GM20431 (cell line): ENCODE data around the gene ZNF554.
"Not testable (repeated sequence)": the region's sequence is repeated elsewhere in the genome, so short reads cannot be mapped to it uniquely, and the experiment has no call there.

Experiments used
- in situ Hi-C: fragments of 300-500 bp; cut with MseI, MboI; formaldehyde crosslinking; loops from one replicate; pipeline ENCODE4 v1.15.0; 2020; ENCODE audit warnings: low sequenced_read_pairs; ENCODE audit not compliant: unreplicated experiment

Gene ZNF554

DNA sequence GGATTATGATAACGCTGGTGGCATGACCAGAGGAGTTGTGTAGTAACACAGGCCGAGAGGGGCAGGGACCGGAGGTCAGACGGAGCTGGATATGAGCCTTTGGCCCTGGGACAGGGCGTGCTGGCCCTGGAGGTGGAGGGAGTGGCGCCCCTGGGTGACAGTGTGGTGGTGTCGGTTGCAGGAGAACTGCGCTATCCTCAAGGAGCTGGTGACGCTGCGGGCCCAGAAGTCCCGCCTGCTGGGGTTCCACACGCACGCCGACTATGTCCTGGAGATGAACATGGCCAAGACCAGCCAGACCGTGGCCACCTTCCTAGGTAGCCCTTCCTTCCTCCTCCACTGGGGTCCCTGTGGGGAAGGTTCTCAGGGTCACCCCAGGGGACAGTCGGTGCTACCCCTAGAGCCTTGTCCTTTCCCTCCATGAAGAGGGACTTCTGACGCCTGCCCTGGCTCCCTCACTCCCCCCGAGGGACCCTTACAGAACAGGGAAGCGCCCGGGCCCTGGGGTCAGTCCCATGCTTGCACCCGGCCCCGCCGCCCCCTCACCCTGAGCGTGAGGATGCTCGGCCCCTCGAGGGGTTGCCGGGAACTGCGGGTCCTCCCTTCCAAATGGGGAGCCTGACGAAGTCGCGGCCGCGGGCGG, 12.8 kb upstream of the ZNF554 start:
- in situ Hi-C loops, result no loop called here

DNA sequence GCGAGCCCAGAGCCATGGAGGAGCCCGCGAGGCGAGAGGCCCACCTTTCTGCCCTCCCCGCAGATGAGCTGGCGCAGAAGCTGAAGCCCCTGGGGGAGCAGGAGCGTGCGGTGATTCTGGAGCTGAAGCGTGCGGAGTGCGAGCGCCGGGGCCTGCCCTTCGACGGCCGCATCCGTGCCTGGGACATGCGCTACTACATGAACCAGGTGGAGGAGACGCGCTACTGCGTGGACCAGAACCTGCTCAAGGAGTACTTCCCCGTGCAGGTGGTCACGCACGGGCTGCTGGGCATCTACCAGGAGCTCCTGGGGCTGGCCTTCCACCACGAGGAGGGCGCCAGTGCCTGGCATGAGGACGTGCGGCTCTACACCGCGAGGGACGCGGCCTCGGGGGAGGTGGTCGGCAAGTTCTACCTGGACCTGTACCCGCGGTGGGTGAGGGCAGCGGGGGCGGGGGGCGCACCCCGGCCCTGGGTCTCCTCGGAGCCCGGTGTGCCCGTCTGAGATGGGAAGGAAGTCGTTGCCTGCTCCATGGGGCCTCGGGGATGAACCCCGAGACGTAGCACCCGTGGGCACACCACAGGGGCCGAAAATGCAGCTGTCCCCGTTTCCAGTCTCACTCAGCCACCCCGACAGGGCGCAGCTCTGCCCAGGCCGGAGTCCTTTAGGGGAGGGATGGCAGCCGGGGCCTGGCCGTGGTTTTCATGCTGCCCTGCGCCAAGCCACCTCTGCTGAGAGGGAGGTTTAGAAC, 12.1 kb upstream of the ZNF554 start:
- in situ Hi-C loops, result no loop called here

DNA sequence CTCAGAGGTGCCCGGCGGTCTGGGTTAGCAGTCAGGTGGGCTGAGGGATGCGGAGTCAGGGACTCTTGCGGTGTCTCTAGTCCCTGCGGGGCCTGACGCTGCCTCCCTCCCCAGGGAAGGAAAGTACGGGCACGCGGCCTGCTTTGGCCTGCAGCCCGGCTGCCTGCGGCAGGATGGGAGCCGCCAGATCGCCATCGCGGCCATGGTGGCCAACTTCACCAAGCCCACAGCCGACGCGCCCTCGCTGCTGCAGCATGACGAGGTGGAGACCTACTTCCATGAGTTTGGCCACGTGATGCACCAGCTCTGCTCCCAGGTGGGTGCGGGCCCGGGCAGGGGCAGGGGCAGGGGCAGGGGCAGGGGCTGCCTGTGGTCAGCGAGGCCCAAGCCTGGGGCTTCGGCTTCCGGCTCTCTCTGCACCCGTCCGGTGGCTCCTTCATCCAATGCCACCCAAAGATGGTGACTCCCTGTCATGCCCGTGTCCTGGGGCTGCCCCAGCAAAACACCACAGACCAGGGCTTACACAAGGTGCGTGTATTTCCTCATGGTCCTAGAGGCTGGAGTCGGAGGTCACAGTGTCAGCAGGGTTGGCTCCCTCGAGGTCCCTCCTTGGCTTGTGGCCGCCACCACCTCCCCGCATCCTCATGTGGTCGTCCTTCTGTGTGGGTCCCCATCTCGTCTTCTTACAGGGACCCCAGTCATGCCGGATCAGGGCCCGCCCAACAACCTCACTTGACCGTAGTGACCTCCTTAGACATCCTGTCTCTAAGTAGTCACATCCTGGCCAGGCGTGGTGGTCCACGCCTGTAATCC, 11.3 kb upstream of the ZNF554 start:
- in situ Hi-C loops, result no loop called here

DNA sequence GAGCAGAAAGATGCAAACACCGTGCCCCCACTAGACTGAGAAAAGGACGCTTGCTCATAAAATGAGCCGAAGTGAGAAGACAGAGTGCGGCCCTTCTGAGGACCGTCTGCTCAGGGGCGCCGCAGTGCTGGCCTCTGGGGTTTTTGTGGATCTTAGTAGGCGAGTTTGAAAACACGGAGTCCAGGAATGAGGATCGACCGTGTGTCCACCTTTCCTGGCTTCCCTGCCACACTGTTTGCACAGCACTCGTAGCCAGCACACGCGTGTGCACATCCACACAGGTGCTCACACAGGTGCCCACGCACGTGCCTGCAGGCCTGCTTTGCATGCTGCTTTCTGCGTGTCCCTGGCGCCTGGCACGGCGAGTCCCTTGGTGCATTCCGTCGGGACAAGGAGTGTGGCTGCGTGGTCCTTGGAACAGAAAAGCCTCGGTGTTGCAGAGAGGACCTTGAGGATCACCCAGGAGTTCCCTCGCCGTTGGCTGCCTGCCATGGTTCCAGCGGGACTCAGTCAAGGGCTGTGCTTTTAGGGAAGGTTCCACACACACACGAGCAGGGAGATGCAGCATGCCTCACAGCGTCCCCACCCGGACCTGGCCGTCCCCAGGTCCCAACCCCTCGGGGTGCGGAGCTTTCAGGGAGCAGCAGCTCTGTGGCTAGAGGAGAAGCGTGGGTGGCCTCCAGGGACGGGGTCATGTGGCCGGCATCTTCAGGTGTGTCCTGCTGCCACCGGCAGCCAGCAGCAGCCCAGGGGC, 10.1 kb upstream of the ZNF554 start:
- in situ Hi-C loops, result no loop called here

DNA sequence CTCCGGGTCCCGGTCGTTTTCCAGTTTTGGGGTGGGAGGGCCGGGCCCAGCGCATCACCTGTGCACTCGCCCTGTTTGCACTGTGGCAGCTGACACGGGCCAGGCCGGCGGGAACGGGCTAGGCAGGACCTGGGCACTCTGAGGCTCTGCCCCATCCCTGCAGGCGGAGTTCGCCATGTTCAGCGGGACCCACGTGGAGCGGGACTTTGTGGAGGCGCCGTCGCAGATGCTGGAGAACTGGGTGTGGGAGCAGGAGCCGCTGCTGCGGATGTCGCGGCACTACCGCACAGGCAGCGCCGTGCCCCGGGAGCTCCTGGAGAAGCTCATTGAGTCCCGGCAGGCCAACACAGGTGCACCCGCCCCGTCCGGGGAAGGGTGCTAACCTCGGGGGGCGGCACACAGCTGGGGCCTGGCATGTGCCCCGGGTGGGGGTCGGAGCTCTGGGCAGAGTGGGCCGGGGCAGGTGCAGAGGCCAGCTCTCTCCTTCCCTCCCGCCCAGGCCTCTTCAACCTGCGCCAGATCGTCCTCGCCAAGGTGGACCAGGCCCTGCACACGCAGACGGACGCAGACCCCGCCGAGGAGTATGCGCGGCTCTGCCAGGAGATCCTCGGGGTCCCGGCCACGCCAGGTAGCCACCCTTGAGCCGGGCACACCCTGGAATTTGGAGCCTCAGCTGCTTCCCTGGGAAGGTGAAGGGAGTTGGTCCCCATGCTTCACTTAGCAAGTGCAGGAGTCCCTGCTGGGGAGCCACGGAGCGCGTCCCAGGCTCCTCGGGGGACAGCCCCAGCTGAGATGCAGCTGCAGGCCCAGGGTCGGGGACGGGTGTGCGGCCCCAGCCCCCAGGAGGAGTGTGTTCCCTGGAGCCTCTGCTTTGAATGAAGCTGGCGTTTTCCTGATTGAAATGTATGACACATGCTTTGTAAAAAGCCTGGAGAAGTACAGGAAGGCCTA, 9.3 kb upstream of the ZNF554 start:
- in situ Hi-C loops, result no loop called here

DNA sequence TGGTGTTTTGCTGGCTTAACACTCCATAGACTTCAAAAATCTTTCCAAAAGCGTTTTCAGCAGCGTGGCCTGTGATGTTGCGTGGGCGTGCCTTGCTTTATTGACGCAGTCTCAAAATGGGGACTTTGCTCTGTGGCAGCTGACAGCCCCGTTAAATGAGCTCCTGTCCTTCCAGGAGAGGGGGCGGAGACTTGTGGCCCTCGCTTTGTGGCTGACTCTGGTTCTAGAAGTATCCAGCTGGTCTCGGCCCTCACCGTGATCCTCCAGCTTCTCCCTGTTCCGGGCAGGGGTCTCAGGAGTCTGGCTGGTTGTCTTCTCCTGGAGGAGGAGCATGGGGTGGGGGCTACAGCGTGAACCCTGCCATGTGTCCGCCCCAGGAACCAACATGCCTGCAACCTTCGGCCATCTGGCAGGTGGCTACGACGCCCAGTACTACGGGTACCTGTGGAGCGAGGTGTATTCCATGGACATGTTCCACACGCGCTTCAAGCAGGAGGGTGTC, 8.4 kb upstream of the ZNF554 start:
- in situ Hi-C loops, result no loop called here

DNA sequence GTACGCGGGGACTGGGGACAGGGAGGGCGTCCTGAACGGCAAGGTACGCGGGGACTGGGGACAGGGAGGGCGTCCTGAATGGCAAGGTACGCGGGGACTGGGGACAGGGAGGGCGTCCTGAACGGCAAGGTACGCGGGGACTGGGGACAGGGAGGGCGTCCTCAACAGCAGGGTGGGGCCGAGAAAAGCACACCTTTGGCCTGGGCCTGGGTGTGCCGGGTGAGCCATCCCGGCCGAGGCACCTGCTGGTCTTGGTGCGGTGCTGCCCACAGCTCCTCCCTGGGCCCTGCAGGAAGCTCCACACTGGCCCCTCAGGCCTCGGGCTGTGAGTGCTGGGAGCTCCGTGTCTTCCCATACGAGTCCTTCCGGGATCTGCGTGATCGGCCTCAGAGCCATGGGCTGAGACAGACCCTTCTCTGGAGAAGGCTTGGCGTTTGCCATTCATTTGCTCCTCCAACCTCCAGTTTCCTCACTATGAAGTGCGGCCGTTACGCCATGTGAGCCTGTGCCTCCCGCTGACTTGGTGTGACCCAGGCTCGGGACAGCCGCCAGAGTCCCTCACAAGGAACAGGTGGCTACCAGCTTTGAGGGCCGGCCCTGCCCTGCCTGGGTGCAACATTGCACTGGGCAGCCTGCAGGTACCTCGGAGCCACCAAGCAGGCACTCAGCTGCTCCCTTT, 7.8 kb upstream of the ZNF554 start:
- in situ Hi-C loops, result no loop called here

DNA sequence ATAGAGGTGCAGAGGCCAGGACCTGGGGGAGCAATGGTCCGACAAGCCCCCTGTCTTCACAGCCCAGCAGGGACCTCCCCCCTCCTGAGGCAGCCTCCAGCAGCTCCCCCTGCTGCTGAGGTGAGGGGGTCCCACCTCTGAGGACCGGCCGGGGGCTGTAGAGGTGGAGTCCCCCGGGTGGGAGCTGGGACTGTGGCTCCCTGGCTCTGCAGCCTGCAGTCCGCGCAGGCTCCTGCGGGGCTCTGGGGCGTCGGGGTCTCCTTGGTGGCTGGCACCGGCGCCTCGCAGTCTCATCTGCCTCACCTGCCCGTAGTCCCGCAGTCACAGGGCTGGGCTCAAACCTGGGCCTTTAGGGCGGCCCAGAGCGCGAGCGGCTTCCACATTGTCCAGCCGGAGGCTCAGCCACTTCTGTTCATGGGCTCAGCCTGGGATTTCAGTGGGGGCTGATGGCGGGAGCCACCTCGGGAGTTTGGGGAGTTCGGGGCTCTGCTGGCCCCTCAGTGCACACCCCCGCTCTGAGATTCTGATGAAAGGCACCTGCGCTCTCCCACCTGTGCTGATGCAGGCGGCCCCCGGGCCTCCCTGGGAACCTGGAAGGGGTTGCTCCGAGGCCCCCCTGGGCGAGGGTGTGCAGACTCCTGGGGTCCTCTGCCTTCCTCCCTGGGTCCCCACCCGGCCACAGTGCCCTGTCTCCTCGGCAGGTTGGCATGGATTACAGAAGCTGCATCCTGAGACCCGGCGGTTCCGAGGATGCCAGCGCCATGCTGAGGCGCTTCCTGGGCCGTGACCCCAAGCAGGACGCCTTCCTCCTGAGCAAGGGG, 7.0 kb upstream of the ZNF554 start:
- in situ Hi-C loops, result no loop called here

DNA sequence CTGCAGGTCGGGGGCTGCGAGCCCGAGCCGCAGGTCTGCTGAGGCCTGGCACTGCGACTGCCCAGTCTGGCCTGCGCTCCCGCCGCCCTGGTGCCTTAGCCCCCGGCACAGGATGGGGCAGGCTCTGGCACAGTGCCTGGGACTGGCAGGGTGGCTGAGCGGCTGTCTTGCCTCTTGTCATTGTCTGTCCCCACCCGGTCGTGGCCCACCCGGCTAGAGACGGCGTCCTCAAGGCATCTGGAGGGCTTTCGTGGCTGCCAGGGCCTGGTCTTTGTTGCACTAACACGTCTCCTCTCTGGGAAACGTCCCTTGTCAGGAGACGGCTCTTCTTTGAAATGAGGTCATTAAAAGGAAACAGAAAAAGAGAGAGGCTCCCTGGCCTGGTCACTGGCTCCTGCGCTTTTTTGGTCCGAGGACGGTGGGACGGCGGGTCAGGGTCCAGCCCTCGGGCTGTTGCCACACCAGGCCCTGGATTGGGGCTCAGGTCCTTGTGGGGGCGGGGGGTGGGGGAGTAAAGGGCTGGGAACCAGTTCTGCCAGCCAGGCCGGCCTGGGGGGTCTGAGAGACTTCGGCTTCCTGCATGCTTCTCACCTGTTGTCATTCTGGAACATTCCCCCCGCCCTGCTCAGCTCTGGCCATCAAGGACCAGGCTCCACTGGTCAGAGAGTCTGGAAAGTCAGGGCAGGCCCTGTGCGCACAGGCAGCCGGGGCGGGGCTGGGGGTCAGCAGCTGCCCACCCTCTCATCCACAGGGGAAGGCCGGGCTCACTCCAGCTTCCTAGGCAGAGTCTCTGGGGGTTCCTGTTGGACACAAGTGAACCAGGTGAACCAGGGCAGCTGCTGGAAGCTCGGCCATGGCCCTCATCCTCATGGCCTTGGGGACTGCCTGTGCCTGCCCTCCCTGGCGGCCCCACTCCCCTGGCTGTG, 6.2 kb upstream of the ZNF554 start:
- in situ Hi-C loops, result no loop called here

DNA sequence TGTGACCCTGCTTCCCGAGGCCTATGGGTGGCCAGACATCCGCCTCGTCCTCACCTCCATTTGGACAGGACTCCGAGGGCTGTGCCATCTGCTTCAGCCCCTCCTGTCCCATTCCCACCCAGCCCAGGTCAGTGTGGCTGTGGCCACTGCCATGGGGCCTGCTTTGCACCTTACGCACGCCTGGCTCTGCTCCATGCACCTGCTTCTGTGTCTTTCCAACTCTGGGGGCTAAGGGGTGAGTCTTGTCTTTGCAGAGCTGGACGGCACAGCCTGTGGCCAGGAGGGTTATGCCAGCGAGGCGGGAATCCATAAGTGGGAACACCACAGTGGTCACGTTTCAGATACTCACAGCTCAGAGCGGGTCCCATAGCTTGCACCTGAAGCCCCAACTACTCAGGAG, 5.2 kb upstream of the ZNF554 start:
- in situ Hi-C loops, result no loop called here

DNA sequence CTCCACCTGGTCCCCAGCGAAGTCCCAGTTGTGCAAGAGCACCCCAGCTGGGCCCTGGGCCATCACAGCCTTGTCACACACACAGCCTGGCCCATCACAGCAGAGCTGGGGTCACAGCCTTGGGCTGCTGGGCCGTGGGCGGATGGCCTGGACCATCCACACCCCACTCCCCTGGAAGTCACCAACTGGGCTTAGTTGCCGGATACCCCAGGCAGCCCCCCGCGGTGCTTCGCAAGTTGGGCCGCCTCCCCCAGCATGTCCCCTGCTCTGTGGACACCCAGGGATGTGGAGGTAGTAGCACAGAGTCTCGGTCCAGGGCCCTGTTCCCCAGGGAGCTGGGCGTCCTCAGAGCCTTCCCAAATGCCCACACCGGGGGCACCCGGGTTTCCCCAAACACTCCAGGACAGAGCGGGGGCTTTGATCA, 4.5 kb upstream of the ZNF554 start:
- in situ Hi-C loops, result no loop called here

DNA sequence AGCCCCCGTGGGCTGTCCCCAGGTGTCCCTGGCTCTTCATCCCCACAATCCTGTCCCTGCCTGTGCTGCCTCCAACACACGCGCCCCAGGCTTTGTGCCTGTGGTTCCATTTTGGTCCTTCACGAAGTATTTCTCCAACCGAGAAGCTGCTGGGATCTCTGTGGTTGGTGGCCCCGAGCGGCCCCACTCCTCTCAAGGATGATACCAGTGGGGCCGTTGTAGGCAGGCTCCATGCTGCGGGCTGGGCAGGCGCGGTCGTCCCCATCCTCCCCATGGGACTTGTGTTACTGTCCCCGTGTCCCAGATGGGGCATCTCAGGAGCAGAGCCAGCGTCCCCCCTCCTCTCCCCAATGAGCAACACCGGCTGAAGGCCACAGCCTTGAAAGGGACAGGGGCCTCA, 3.7 kb upstream of the ZNF554 start:
- in situ Hi-C loops, result no loop called here

DNA sequence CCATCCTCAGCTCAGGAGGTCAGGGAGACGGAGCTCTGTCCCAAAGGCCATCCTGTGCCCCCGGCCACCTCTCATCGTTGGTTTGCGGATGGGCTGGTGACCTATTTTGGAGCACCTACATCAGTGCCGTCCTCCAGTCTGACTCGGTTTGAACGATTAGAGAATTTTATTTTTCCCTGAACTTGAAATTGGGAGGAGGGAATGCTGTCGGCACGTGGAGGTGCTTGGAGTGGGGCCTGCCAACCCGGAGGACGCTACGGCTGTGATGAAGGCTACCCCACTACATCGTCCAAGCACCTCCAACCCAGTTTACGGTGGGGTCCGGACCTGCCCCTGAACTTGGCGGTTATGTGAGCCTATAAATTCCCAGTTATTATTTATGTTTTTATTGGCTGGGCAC, 3.0 kb upstream of the ZNF554 start:
- in situ Hi-C loops, result no loop called here

DNA sequence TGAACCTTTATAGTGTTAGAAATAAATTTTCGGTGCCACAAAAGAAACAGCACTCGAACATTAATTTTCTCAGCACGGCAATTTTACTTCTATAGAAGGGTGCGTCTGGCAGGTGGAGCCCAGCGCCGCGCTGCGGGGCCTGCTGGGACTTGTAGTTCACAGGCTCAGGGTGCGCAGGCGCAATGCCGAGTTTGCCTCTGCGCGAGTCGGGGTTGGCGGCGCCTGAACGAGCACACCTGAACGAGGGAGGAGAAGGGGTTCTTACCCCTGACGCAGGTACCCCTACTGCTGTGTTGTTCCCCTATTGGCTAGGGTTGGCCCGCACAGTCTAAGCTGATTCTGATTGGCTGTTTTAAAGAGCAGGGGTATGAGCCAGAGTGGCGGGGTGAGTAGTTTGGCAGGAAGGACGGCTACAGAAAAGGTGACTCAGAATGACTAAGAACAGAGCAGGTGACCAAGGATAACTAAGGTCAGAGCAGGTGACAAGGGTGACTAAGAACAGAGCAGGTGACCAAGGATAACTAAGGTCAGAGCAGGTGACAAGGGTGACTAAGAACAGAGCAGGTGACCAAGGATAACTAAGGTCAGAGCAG, 2.3 kb upstream of the ZNF554 start:
- in situ Hi-C loops, result not testable (repeated sequence)

DNA sequence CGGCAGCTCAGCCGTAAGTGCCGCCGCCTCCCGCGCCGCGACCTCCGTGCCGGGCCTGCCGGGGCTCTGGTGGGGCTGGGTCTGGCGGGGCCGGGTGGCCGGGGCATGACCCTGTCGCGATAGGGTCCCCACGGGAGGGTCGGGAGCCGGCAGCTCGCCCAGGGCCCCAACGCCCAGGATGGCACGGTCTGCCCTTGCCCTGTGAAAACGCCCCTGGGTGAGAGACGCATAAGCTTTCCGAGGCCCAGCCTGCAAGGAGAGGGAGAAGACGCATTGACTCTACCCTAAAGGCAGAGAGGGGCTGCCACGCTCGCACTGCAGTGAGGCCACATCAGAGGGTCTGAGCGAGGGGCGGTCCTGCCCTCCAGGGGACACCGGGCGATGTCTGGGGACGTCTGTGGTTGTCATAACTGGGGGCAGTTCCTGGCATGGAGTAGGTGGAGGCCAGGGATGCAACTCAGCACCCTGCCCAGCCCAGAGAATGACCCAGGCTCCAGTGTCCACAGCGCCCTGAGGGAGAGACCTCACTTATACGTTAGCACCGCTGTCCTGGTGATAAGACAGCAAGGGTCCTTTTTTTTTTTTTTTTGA, 539 bp downstream of the ZNF554 start:
- in situ Hi-C loops, result no loop called here

DNA sequence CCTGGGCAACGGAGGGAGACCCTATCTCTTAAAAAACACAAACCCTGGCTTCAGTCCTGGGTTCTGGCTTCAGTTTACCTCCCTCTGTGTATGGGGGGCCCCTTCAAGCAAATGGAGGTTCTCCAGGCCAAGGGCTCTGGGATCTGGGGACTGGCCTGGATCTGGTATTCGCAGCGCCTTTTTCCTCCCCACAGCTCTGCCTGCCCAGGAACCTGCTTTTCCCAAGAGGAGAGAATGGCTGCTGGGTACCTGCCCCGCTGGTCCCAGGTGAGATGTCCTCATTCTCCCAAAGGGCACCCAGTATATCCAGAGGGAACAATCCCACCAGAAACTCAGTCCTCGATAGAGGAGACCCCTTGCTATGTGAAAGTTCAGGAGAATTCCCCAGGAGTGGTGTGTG, 3.2 kb downstream of the ZNF554 start:
- in situ Hi-C loops, result no loop called here
